K562 (cell line): Measurements from ENCODE around the gene AZU1. TPM values are rescaled to one million over a fixed set of nuclear protein-coding genes. Genes with fewer than 3 reads are reported as not detected.

Experiments used
- ATAC-seq: fragments of 200-7000 bp; cut with Tn5 transposase; 3 replicates; pipeline ENCODE4 v1.9.1; 2020; ENCODE audit warnings: moderate library complexity
- BruUV-seq: library from RNA; stranded (reverse); fragments of 400-500 nt; replicated peaks from 2 replicates; lab custom pipeline; 2021; lab: Mats Ljungman, UMichigan
- CTCF ChIA-PET: fragments of 300-600 bp; formaldehyde crosslinking; extraction: SDS; loops from one replicate; lab custom pipeline; 2021; ENCODE audit warnings: low intra/inter-chr PET ratio; lab: Yijun Ruan, JAX
- POLR2A ChIA-PET: fragments of 300-600, 350-650 bp; sonication (Branson Sonifier 250); formaldehyde crosslinking; extraction: SDS; loops from one replicate; lab custom pipeline; 2021; ENCODE audit warnings: antibody characterized with exemption, inconsistent platforms; lab: Yijun Ruan, JAX
- DNase-seq, 4 experiments: peaks; one replicate each; pipeline versions ENCODE4 v3.0.0 to v3.0.0-alpha.2; 2011 to 2018; ENCODE audit warnings: low spot score in 3 of 4, mixed read lengths in 3 of 4; ENCODE audit errors: extremely low read depth in 1 of 4
- FAIRE-seq: peaks from 2 replicates; lab custom pipeline; 2011; peaks lifted over from hg19 to GRCh38; lab: Jason Lieb, UNC
- H2AFZ ChIP-seq: 2 replicates; pipeline ENCODE4 v1.6.0; 2011; ENCODE audit warnings: low read depth, low read length, control low read depth, inconsistent platforms
- H3K27ac ChIP-seq: fragments of 200-600 bp; 3 replicates; pipeline ENCODE4 v1.8.0; 2011; ENCODE audit warnings: low read depth, mild to moderate bottlenecking, control low read depth, inconsistent platforms, low read length, moderate library complexity, mixed read lengths; ENCODE audit errors: extremely low read depth
- H3K27me3 ChIP-seq, 2 experiments: fragments of 300-600 bp in 1 of 2; 2 replicates in 1 of 2; 3 replicates in 1 of 2; pipeline versions ENCODE4 v1.6.0 to v1.8.0; 2011; ENCODE audit warnings: inconsistent platforms in 2 of 2, low read length in 2 of 2, mild to moderate bottlenecking in 1 of 2, mixed read lengths in 1 of 2, moderate library complexity in 1 of 2; ENCODE audit not compliant: control insufficient read depth in 2 of 2, insufficient read depth in 2 of 2
- H3K36me3 ChIP-seq: fragments of 300-600 bp; 3 replicates; pipeline ENCODE4 v1.8.0; 2011; ENCODE audit warnings: mild to moderate bottlenecking, low read length, inconsistent platforms; ENCODE audit not compliant: control insufficient read depth, insufficient read depth
- H3K4me1 ChIP-seq, 2 experiments: fragments of 200-600 bp in 1 of 2; replicated peaks in 1 of 2; 2 replicates in 1 of 2; 3 replicates in 1 of 2; pipeline versions ENCODE4 v1.5.1 to v1.8.0; 2011; ENCODE audit warnings: inconsistent platforms in 2 of 2, low read length in 2 of 2, mild to moderate bottlenecking in 1 of 2, mixed read lengths in 1 of 2, moderate library complexity in 1 of 2; ENCODE audit not compliant: control insufficient read depth in 2 of 2, insufficient read depth in 2 of 2
- H3K4me2 ChIP-seq: 2 replicates; pipeline ENCODE4 v1.6.1; 2011; ENCODE audit warnings: low read length, control low read depth, inconsistent platforms, mixed read lengths; ENCODE audit not compliant: insufficient read depth
- H3K4me3 ChIP-seq: fragments of 200-600 bp; sonication (generic), shearing (Covaris generic); 2 replicates; pipeline ENCODE4 v1.5.1; 2016; ENCODE audit warnings: control low read depth, inconsistent platforms
- H3K79me2 ChIP-seq: fragments of 200-600 bp; 3 replicates; pipeline ENCODE4 v1.8.0; 2011; ENCODE audit warnings: low read length, inconsistent platforms; ENCODE audit not compliant: control insufficient read depth, insufficient read depth
- H3K9ac ChIP-seq, 2 experiments: 2 replicates each; pipeline versions ENCODE4 v1.6.0 to v1.6.1; 2011; ENCODE audit warnings: low read depth in 2 of 2, low read length in 2 of 2, control low read depth in 1 of 2, inconsistent platforms in 1 of 2, mild to moderate bottlenecking in 1 of 2, mixed read lengths in 1 of 2; ENCODE audit not compliant: insufficient read depth in 1 of 2
- H3K9me1 ChIP-seq: one replicate; pipeline ENCODE4 v1.6.0; 2011; ENCODE audit warnings: inconsistent platforms, mild to moderate bottlenecking, low read length, moderate library complexity; ENCODE audit not compliant: control insufficient read depth, insufficient read depth
- H3K9me3 ChIP-seq: replicated peaks from 2 replicates; pipeline ENCODE4 v1.5.1; 2011; ENCODE audit warnings: low read depth, low read length, inconsistent platforms; ENCODE audit not compliant: control insufficient read depth, insufficient read depth
- H4K20me1 ChIP-seq: replicated peaks from 2 replicates; pipeline ENCODE4 v1.6.1; 2011; ENCODE audit warnings: low read length, inconsistent platforms, mixed read lengths; ENCODE audit not compliant: control insufficient read depth, insufficient read depth
- CGGBP1 ChIP-seq: fragments of 250-450 bp; sonication (Bioruptor Pico); IDR thresholded peaks from 2 replicates; pipeline ENCODE4 v1.9.0; 2021; ENCODE audit warnings: mild to moderate bottlenecking
- CTBP1 ChIP-seq: fragments of 450-650 bp; IDR thresholded peaks from 2 replicates; pipeline ENCODE4 v1.6.1; 2016; ENCODE audit warnings: borderline replicate concordance
- FOXA3 ChIP-seq, 2 experiments: fragments of 450-650 bp in 1 of 2; sonication (generic) in 1 of 2; formaldehyde crosslinking; IDR thresholded peaks in 1 of 2; conservative IDR thresholded peaks in 1 of 2; 2 replicates each; pipeline versions ENCODE4 v1.4.0 to v1.8.0; 2020 to 2022; ENCODE audit warnings: mild to moderate bottlenecking in 2 of 2, missing genetic modification reagents in 1 of 2
- ILK ChIP-seq: fragments of 450-650 bp; IDR thresholded peaks from 2 replicates; pipeline ENCODE4 v1.6.1; 2016; ENCODE audit warnings: missing genetic modification characterization, low read depth, mild to moderate bottlenecking, missing compliant biosample characterization, moderate library complexity, borderline replicate concordance
- IRF1 ChIP-seq: sonication (generic); formaldehyde crosslinking; IDR thresholded peaks from 2 replicates; pipeline ENCODE4 v1.8.0; 2022; ENCODE audit warnings: missing genetic modification reagents, mild to moderate bottlenecking, borderline replicate concordance
- MCM7 ChIP-seq, 2 experiments: fragments of 450-650 bp; IDR thresholded peaks; 2 replicates each; pipeline ENCODE4 v1.6.1; 2016 to 2018
- MEF2D ChIP-seq: conservative IDR thresholded peaks from 2 replicates; pipeline ENCODE4 v1.6.1; 2016; ENCODE audit warnings: low read depth, missing genetic modification characterization, missing compliant biosample characterization
- PHB2 ChIP-seq: fragments of 450-650 bp; IDR thresholded peaks from 2 replicates; pipeline ENCODE4 v1.6.1; 2017; ENCODE audit warnings: low read depth
- PHF21A ChIP-seq: fragments of 450-650 bp; IDR thresholded peaks from 2 replicates; pipeline ENCODE4 v1.6.1; 2017; ENCODE audit warnings: low read depth, borderline replicate concordance
- PHF8 ChIP-seq: fragments of 200-600 bp; sonication (generic); IDR thresholded peaks from 2 replicates; pipeline ENCODE4 v1.6.1; 2012; ENCODE audit warnings: mixed run types, mild to moderate bottlenecking, inconsistent platforms, low read length, moderate library complexity, borderline replicate concordance
- RCOR1 ChIP-seq, 2 experiments: IDR thresholded peaks; 2 replicates each; pipeline ENCODE4 v1.6.1; 2012; ENCODE audit warnings: low read depth in 2 of 2, low read length in 2 of 2, borderline replicate concordance in 1 of 2, improper control_type of control experiment in 1 of 2
- SAFB2 ChIP-seq: fragments of 200-400 bp; formaldehyde crosslinking; IDR thresholded peaks from 2 replicates; pipeline ENCODE4 v1.6.1; 2018; ENCODE audit warnings: borderline replicate concordance, low read length, low read depth, moderate library complexity; ENCODE audit not compliant: severe bottlenecking
- SMARCA5 ChIP-seq: fragments of 450-650 bp; IDR thresholded peaks from 2 replicates; pipeline ENCODE4 v1.6.1; 2016
- ZC3H11A ChIP-seq: IDR thresholded peaks from 2 replicates; pipeline ENCODE4 v1.6.1; 2012; ENCODE audit warnings: low read depth, low read length, improper control_type of control experiment
- ZFP1 ChIP-seq: fragments of 450-650 bp; formaldehyde crosslinking; IDR thresholded peaks from 2 replicates; pipeline ENCODE4 v1.4.0; 2020; ENCODE audit warnings: mild to moderate bottlenecking, mixed read lengths
- ZNF655 ChIP-seq: fragments of 250-450 bp; sonication (Bioruptor Pico); IDR thresholded peaks from 2 replicates; pipeline ENCODE4 v1.5.0; 2021
- ZZZ3 ChIP-seq: fragments of 450-650 bp; IDR thresholded peaks from 2 replicates; pipeline ENCODE4 v1.6.1; 2016; ENCODE audit warnings: antibody characterized with exemption, mild to moderate bottlenecking, moderate library complexity
- WGBS: fragments of 100-300 bp; shearing (Covaris generic); methylation state at CpG from one replicate; pipeline ENCODE4 v1.1.6; 2016; ENCODE audit warnings: low coverage, mixed read lengths; ENCODE audit not compliant: insufficient coverage; ENCODE audit errors: missing lambda C conversion rate; 5-methylcytosine and 5-hydroxymethylcytosine counted together
- in situ Hi-C: fragments of 300-500 bp; cut with MboI; formaldehyde crosslinking; loops from 4 replicates; pipeline ENCODE4 v1.15.0; 2018; ENCODE audit warnings: inconsistent platforms, mixed read lengths
- intact Hi-C: fragments of 100-400 bp; cut with micrococcal nuclease; formaldehyde crosslinking; loops from 2 replicates; pipeline ENCODE4 v1.14.2; 2022
- polyA plus RNA-seq, 8 experiments: library from polyadenylated mRNA; depleted of rRNA in 4 of 8; stranded (reverse) in 5 of 8; unstranded in 3 of 8; fragments of >200 nt; fragmentation: Nextera tagmentation in 2 of 8; fragmentation: Illumina TruSeq in 1 of 8; extraction: Ambion mirVana in 2 of 8; extraction: Trizol in 1 of 8; gene quantifications; 2 replicates each; pipeline versions ENCODE4 v1.2.1 to v1.2.3, GENCODE V29; 2011 to 2014; ENCODE audit warnings: inconsistent platforms in 1 of 8, missing spikeins in 1 of 8
- total RNA-seq, 7 experiments: library from RNA; depleted of rRNA in 6 of 7; stranded (reverse); fragments of >200 nt in 6 of 7; fragmentation: Illumina TruSeq in 2 of 7; extraction: Trizol in 2 of 7; gene quantifications; 2 replicates each; pipeline versions ENCODE4 v1.2.1 to v1.2.3, GENCODE V29; 2011 to 2021; ENCODE audit warnings: low replicate concordance in 1 of 7

Gene AZU1
- total and polyA plus RNA-seq, 9 of the 15 experiments (the other 6 are each of a cell fraction or from before 2014, with no cell fraction given), result 0.29 to 1.9 (median 0.59) TPM; not detected in 3

GRCh38 chr19:853014-853585 is 25.5 kb downstream of the AZU1 start:
- H3K27ac ChIP-seq, result no peak overlapping the region
- in situ Hi-C loops, result no loop called here
- no peaks in the 10 kb centered on the region for H3K9me1 ChIP-seq
- DNase-seq, result no peak
- FAIRE-seq, result no peak
- no peaks in the 10 kb centered on the region for H4K20me1 ChIP-seq
- no peak overlapping the region for H3K4me2 ChIP-seq
- peaks cover 5 to 47% of the 10 kb centered on the region in 2 experiments; a peak in 3 of 5 replicates for H3K4me1 ChIP-seq
- H3K36me3 ChIP-seq, result no peaks in the 10 kb centered on the region
- intact Hi-C loops, result no loop called here
- H3K4me3 ChIP-seq, result no peak overlapping the region
- no TSS peak for BruUV-seq
- WGBS, result 90% methylated on average over 12 of the region's 67 CpGs
- H2AFZ ChIP-seq, result no peak overlapping the region
- H3K9me3 ChIP-seq, result no peaks in the 10 kb centered on the region
- no peak for TF ChIP-seq ZFP1 (CRISPR knock-in tag)
- TF ChIP-seq ZZZ3, result no peak
- TF ChIP-seq PHF8, result no peak
- TF ChIP-seq PHF21A, result no peak
- no peak for TF ChIP-seq SAFB2
- no peak for TF ChIP-seq PHB2
- TF ChIP-seq ZC3H11A, result no peak
- TF ChIP-seq SMARCA5, result no peak
- TF ChIP-seq CTBP1, result no peak
- no peak for TF ChIP-seq MEF2D
- TF ChIP-seq ILK, result no peak
- TF ChIP-seq RCOR1 (IDR thresholded peaks at IDR 0.05; ENCODE audit: borderline replicate concordance in 1 of 2, low read depth in 2 of 2, low read length in 2 of 2), result no peak
- TF ChIP-seq MCM7 (IDR thresholded peaks at IDR 0.05), result no peak
- TF ChIP-seq CGGBP1 (CRISPR knock-in tag), result no peak
- TF ChIP-seq ZNF655 (CRISPR knock-in tag), result no peak
- no peak for TF ChIP-seq IRF1 (CRISPR knock-in tag)
- TF ChIP-seq FOXA3 (CRISPR knock-in tag; conservative IDR thresholded peaks at IDR 0.05 in 1 of 2, IDR thresholded peaks at IDR 0.05 in 1 of 2), result no peak
- no peak for ATAC-seq
- H3K9ac ChIP-seq, result no peak overlapping the region
- no peaks in the 10 kb centered on the region for H3K79me2 ChIP-seq
- ChIA-PET POLR2A (no interaction called here), CTCF (no interaction called here)
- no peaks in the 10 kb centered on the region for H3K27me3 ChIP-seq
